Cardiac muscle cell (in vitro differentiated cells and primary cell): ENCODE results near the gene ITGB1BP1. TPM values are rescaled to one million over a fixed set of nuclear protein-coding genes. Genes with fewer than 3 reads are reported as not detected.

Experiments used
- DNase-seq, 2 donors: peaks; one replicate each; pipeline versions ENCODE4 v3.0.0 to v3.0.0-alpha.2; 2010 to 2017; ENCODE audit warnings: low read depth in 1 of 2, low spot score in 1 of 2
- H3K27ac ChIP-seq: fragments of 200-600 bp; sonication (generic); 2 replicates; pipeline ENCODE4 v1.5.1; 2016
- H3K27me3 ChIP-seq: fragments of 200-600 bp; sonication (generic); 2 replicates; pipeline ENCODE4 v1.6.0; 2016; ENCODE audit warnings: control low read depth
- H3K36me3 ChIP-seq: fragments of 200-600 bp; sonication (generic); 2 replicates; pipeline ENCODE4 v1.5.1; 2016; ENCODE audit warnings: control low read depth
- H3K4me1 ChIP-seq: fragments of 200-600 bp; sonication (generic); 2 replicates; pipeline ENCODE4 v1.8.1; 2017; ENCODE audit warnings: low read depth, mild to moderate bottlenecking, mixed run types
- H3K4me3 ChIP-seq: fragments of 200-600 bp; sonication (generic); 2 replicates; pipeline ENCODE4 v1.5.1; 2016; ENCODE audit warnings: mild to moderate bottlenecking
- H3K9me3 ChIP-seq: fragments of 200-600 bp; sonication (generic); 2 replicates; pipeline ENCODE4 v1.5.1; 2017; ENCODE audit warnings: low read depth, mild to moderate bottlenecking, control low read depth
- CTCF ChIP-seq: IDR thresholded peaks from 2 replicates; pipeline ENCODE4 v1.5.1; 2012; ENCODE audit warnings: low read depth, mild to moderate bottlenecking, low read length
- polyA plus RNA-seq: library from polyadenylated mRNA; unstranded; fragments of >200 nt; fragmentation: Nextera tagmentation; extraction: Ambion mirVana; gene quantifications from 2 replicates; pipeline ENCODE4 v1.2.1, GENCODE V29; 2016
- total RNA-seq: library from RNA; depleted of rRNA; stranded (reverse); fragments of >200 nt; gene quantifications from 2 replicates; pipeline ENCODE4 v1.2.3, GENCODE V29; 2016

The ITGB1BP1 gene
- total and polyA plus RNA-seq, 2 experiments from 2014 or later = 30.9 to 138 TPM

- H3K27me3 ChIP-seq = no peaks in the 10 kb centered on the region
- no peak for TF ChIP-seq CTCF
- no peaks in the 10 kb centered on the region for H3K9me3 ChIP-seq
- peak overlapping the region; percentile 45 for H3K27ac ChIP-seq
- H3K36me3 ChIP-seq = no peaks in the 10 kb centered on the region
- no peak overlapping the region for H3K4me3 ChIP-seq
- DNase-seq = peak; percentile 21 to 71
- H3K4me1 ChIP-seq = peaks cover 13% of the 10 kb centered on the region
These were observed 30.2 kb downstream of the ITGB1BP1 start for GRCh38 chr2:9392898-9393765.

- Histone ChIP-seq H3K36me3 (peaks cover 2% of the 10 kb centered on the region), H3K4me3 (no peak overlapping the region), H3K9me3 (no peaks in the 10 kb centered on the region), H3K27ac (peak overlapping the region; percentile 45), H3K27me3 (no peaks in the 10 kb centered on the region), H3K4me1 (peaks cover 13% of the 10 kb centered on the region)
- no peak for DNase-seq
- TF ChIP-seq CTCF = no peak
These were observed 31.2 kb downstream of the ITGB1BP1 start for GRCh38 chr2:9391961-9392720.

- Histone ChIP-seq H3K9me3 (no peaks in the 10 kb centered on the region), H3K36me3 (peaks cover 2% of the 10 kb centered on the region), H3K27ac (no peak overlapping the region), H3K4me3 (no peak overlapping the region), H3K27me3 (no peaks in the 10 kb centered on the region), H3K4me1 (peaks cover 13% of the 10 kb centered on the region)
- no peak for TF ChIP-seq CTCF
- DNase-seq = no peak
These were observed 32.3 kb downstream of the ITGB1BP1 start for GRCh38 chr2:9390991-9391390.

GRCh38 chr2:9390151-9390850, 33.0 kb downstream of the ITGB1BP1 start:
- DNase-seq = no peak
- Histone ChIP-seq H3K4me1 (peaks cover 13% of the 10 kb centered on the region), H3K27me3 (no peaks in the 10 kb centered on the region), H3K27ac (no peak overlapping the region), H3K36me3 (peaks cover 2% of the 10 kb centered on the region), H3K4me3 (no peak overlapping the region), H3K9me3 (no peaks in the 10 kb centered on the region)
- TF ChIP-seq CTCF = no peak
